Erythroblast (primary cell): ENCODE measurements around the gene CCDC33.
"Not testable (repeated sequence)": the region's sequence is repeated elsewhere in the genome, so short reads cannot be mapped to it uniquely, and the experiment has no call there.

Experiments
- GATA1 ChIP-seq: IDR thresholded peaks from 2 replicates; pipeline ENCODE4 v1.6.1; 2011; ENCODE audit warnings: low read depth, mild to moderate bottlenecking, control low read depth, low read length, moderate library complexity
- POLR2A ChIP-seq: IDR thresholded peaks from 2 replicates; pipeline ENCODE4 v1.6.1; 2011; ENCODE audit warnings: mild to moderate bottlenecking, low read length

DNA sequence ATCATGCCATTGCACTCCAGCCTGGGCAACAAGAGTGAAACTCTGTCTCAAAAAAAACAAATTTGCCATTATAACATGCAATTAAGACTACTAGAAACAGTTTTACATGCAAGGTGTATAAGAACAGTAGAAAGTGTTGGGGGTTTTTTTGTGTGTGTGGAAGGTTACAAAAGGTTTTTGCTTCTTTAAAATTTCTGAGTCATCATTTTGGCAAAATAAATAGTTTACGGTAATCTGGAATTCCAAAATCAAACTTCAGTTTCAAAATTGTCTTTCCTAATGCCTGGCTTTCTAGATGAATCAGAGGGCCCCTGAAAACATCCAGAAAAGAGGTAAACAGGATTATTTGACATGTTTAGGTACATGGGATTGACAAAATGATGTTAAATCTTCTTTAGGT is 124.7 kb downstream of the CCDC33 start:
- not testable (repeated sequence) for TF ChIP-seq POLR2A, GATA1
